HEK293T (cell line): ENCODE results near the gene PRICKLE4.

ENCODE experiments used
- CTCF ChIA-PET: fragments of 350-600 bp; formaldehyde crosslinking; extraction: SDS; loops from one replicate; lab custom pipeline; 2021; ENCODE audit warnings: antibody characterized with exemption, inconsistent platforms; lab: Yijun Ruan, JAX
- POLR2A ChIA-PET: fragments of 350-600 bp; formaldehyde crosslinking; extraction: SDS; loops from one replicate; lab custom pipeline; 2020; ENCODE audit warnings: antibody characterized with exemption, inconsistent platforms; lab: Yijun Ruan, JAX
- DNase-seq: peaks from one replicate; pipeline ENCODE4 v3.0.0; 2012; ENCODE audit warnings: mixed read lengths; ENCODE audit errors: extremely low spot score
- ARNT ChIP-seq: fragments of 450-650 bp; IDR thresholded peaks from 2 replicates; pipeline ENCODE4 v1.6.1; 2017; ENCODE audit warnings: mild to moderate bottlenecking
- BHLHE40 ChIP-seq: fragments of 450-650 bp; IDR thresholded peaks from 2 replicates; pipeline ENCODE4 v1.6.1; 2016; ENCODE audit warnings: mild to moderate bottlenecking, moderate library complexity, borderline replicate concordance
- CTBP1 ChIP-seq: fragments of 450-650 bp; IDR thresholded peaks from 2 replicates; pipeline ENCODE4 v1.6.1; 2016; ENCODE audit warnings: borderline replicate concordance
- ELF4 ChIP-seq: fragments of 450-650 bp; IDR thresholded peaks from 2 replicates; pipeline ENCODE4 v1.6.1; 2017; ENCODE audit warnings: antibody characterized with exemption
- FOXA1 ChIP-seq: fragments of 450-650 bp; IDR thresholded peaks from 2 replicates; pipeline ENCODE4 v1.6.1; 2016; ENCODE audit warnings: mild to moderate bottlenecking
- FOXK2 ChIP-seq: fragments of 450-650 bp; IDR thresholded peaks from 2 replicates; pipeline ENCODE4 v1.6.1; 2016; ENCODE audit warnings: mild to moderate bottlenecking
- FOXM1 ChIP-seq: fragments of 450-650 bp; IDR thresholded peaks from 2 replicates; pipeline ENCODE4 v1.6.1; 2017; ENCODE audit warnings: mild to moderate bottlenecking, borderline replicate concordance
- HDGF ChIP-seq: fragments of 450-650 bp; IDR thresholded peaks from 2 replicates; pipeline ENCODE4 v1.6.1; 2017; ENCODE audit warnings: antibody characterized with exemption, borderline replicate concordance
- L3MBTL2 ChIP-seq: fragments of 450-650 bp; conservative IDR thresholded peaks from 2 replicates; pipeline ENCODE4 v1.6.1; 2016; ENCODE audit warnings: mild to moderate bottlenecking
- LEF1 ChIP-seq: fragments of 450-650 bp; IDR thresholded peaks from 2 replicates; pipeline ENCODE4 v1.6.1; 2017; ENCODE audit warnings: mild to moderate bottlenecking, borderline replicate concordance
- NFRKB ChIP-seq: fragments of 450-650 bp; IDR thresholded peaks from 2 replicates; pipeline ENCODE4 v1.6.1; 2016; ENCODE audit warnings: mild to moderate bottlenecking, moderate library complexity
- SP1 ChIP-seq: fragments of 450-650 bp; IDR thresholded peaks from 2 replicates; pipeline ENCODE4 v1.6.1; 2017
- SUZ12 ChIP-seq: fragments of 450-650 bp; IDR thresholded peaks from 2 replicates; pipeline ENCODE4 v1.6.1; 2016; ENCODE audit warnings: mild to moderate bottlenecking
- TARDBP ChIP-seq: fragments of 450-650 bp; IDR thresholded peaks from 2 replicates; pipeline ENCODE4 v1.6.1; 2016
- ZNF384 ChIP-seq: fragments of 450-650 bp; IDR thresholded peaks from 2 replicates; pipeline ENCODE4 v1.6.1; 2016
- TF ChIP-seq, protein P1 (sequence below): fragments of 450-650 bp; IDR thresholded peaks from 2 replicates; pipeline ENCODE4 v1.6.1; 2016

PRICKLE4 gene, protein sequence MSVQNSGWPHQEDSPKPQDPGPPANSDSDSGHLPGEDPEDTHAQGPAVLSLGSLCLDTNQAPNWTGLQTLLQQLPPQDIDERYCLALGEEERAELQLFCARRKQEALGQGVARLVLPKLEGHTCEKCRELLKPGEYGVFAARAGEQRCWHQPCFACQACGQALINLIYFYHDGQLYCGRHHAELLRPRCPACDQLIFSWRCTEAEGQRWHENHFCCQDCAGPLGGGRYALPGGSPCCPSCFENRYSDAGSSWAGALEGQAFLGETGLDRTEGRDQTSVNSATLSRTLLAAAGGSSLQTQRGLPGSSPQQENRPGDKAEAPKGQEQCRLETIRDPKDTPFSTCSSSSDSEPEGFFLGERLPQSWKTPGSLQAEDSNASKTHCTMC

DNA sequence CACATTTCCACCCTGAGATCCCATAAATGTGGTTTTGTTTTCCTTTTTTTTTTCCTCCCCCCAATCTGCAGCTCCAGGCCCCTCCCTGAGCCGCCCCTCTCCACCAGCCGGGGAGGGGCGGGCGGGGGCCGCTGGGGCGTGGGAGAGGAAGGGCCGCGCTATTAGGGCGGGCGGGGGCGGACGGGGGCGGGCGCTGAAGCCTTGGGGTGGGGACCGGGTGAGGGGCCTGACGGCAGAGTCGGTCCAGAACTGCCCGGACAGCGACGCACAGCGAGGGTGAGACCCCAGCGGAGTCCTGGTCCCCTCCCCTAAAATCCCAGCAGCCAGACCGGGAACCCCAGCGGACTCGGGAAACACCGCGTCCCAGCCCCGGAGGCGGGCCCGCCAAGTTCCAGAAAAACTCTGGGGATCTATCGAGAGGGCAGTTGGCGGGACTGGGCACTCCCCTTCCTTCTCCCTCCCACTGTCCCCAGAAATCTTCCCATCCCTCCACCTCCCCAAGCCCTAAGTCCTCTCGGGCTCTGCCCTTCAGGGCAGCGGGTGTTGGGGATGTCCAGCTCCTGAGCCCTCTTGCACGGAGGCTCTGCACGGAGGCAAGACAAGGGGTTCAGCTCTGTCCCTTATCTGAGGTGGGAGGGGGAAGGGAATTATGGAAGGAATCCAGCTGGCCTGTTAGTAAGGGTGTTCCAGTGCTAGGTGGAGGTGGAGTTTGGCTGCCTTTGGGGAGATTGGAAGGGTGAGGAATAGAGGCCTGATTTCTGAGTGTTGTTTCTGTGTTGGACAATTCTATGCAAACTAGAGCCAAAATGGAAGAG is at the start of gene PRICKLE4:
PRICKLE4 (plus strand) TSS at position 232 of the 815 bp plus-strand sequence. CDS start 2,692 bp downstream, outside the sequence.
- ChIA-PET CTCF (interaction anchor here (0.6 to 1.9 kb wide), 5 partner anchors 76 to 445 kb away, joined by 3 to 8 read pairs (median 3); no protein-coding TSS in a partner anchor), POLR2A (interaction anchor here (0.9 to 1.2 kb wide), 2 partner anchors 17 to 46 kb away, joined by 3 to 4 read pairs; no protein-coding TSS in a partner anchor)
- no peak for TF ChIP-seq SP1
- TF ChIP-seq SUZ12 = no peak
- no peak for TF ChIP-seq FOXM1
- TF ChIP-seq, protein P1, sequence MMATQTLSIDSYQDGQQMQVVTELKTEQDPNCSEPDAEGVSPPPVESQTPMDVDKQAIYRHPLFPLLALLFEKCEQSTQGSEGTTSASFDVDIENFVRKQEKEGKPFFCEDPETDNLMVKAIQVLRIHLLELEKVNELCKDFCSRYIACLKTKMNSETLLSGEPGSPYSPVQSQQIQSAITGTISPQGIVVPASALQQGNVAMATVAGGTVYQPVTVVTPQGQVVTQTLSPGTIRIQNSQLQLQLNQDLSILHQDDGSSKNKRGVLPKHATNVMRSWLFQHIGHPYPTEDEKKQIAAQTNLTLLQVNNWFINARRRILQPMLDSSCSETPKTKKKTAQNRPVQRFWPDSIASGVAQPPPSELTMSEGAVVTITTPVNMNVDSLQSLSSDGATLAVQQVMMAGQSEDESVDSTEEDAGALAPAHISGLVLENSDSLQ = no peak
- no peak for TF ChIP-seq FOXA1
- no peak for TF ChIP-seq BHLHE40
- TF ChIP-seq LEF1 = no peak
- TF ChIP-seq ZNF384 = no peak
- no peak for TF ChIP-seq CTBP1
- TF ChIP-seq NFRKB = no peak
- no peak for TF ChIP-seq L3MBTL2
- no peak for TF ChIP-seq ARNT
- TF ChIP-seq TARDBP = no peak
- no peak for DNase-seq

DNA sequence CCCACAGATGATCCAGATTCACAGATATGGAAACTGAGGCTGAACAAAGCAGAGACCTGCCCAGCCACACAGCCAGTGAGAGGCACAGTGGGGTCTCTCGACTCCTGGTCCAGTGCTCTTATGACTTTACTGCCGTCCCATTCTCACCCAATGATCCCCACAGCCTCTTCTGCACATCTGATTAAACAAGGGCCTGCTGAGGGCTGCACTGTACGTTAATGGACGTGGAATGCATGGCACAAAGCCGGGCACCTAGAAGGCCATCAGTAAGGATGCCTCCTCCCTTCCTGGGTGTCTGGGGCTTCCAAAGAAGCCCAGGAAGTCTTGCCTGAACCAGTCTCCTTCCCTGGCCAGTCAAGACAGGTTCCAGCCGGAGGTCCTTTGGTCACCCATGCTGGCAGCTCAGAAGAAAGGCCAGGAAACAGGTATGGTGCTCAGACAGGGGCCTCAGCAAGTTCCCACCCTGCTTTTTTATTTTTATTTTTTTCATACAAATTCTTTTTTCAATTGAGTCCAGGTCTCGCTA is 49.0 kb upstream of the PRICKLE4 start:
- no peak for DNase-seq
- TF ChIP-seq BHLHE40 = no peak
- no peak for TF ChIP-seq NFRKB
- TF ChIP-seq ARNT = no peak
- TF ChIP-seq L3MBTL2 = no peak
- CTCF ChIA-PET = no interaction called here
- POLR2A ChIA-PET = no interaction called here

DNA sequence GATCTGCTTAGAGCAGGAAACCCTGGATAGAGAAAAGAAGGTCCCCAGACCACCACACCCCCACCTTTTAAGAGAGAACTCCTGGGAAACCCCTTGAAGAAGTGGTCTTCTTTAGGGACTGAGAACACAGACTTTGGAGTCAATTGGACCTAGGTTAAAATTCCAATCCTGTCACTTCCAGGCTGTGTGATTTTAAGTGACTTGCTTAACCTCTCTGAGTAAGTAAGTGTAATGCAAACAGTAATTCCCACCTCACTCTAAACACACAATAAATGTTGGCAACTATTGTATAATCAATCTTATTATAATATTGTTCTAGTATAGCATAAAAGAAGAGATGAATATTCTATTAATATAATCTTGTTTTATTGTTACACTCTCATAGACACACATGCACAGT is 48.4 kb upstream of the PRICKLE4 start:
- no peak for DNase-seq
- ChIA-PET POLR2A (no interaction called here), CTCF (no interaction called here)
- TF ChIP-seq FOXK2 = no peak
- no peak for TF ChIP-seq ELF4
- no peak for TF ChIP-seq L3MBTL2
- TF ChIP-seq LEF1 = no peak
- TF ChIP-seq BHLHE40 = no peak
- no peak for TF ChIP-seq HDGF
- TF ChIP-seq NFRKB = no peak
- TF ChIP-seq TARDBP = no peak

DNA sequence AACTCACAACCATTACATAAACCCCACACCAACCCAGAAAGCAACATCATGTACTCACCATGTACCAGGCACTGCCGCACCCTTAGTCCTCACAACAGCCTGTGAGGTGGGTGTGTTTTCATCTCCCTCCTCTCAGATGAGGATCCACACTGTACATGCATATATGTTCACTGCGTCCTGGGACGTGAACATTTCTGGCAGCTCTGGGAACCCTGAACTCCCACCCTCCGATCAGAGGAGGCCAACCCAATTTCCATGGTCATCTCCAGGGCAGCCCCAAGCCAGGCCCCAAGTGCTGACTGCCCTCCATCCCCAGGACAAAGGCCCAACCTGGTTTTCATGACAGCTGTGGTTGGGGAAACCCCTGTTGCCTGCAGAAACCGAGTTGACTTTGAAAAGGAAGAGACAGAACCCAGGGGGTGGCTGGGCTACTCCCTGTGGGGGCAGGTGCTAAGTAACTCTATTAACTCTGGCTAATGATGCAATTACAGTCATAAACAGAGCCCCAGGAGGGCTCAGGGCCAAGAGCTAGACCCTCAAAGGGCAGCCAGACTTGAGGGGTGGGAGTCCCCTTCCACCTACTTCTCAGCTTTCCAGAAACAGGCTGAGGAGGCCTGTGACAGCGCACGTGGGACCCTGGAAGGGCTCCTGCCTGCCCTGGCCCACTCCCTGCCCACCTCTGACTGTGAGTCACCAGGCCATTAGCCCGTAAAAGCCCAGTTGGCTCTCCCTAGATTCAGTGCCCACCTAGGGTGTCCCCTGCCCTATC is 47.8 kb upstream of the PRICKLE4 start:
- DNase-seq = no peak
- CTCF ChIA-PET = interaction anchor here (1.4 to 2.2 kb wide), 2 partner anchors 26 to 54 kb away, joined by 6 to 8 read pairs; partner anchors contain the start of gene TOMM6
- POLR2A ChIA-PET = interaction anchor here (1.3 to 2.2 kb wide), 2 partner anchors 27 to 54 kb away, joined by 4 to 14 read pairs; partner anchors contain the start of gene TOMM6

DNA sequence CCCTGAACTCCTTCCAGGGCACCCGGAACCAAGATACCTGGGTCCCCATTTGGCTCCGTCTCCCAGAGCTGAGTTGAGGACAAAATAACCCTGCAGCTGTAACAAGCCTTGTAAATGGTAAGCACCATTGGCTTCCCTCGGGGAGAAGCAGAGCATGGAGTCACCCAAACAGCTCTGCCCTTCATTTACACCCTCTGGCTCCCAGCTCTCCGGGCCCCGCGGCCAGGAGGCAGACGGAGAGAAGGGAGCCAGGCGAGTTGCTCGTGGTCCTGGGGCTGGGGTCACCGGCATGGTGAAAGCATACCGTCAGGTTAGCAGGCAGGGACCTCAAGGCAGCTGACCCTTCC is 47.2 kb upstream of the PRICKLE4 start:
- ChIA-PET POLR2A (interaction anchor here (1.0 to 2.2 kb wide), 3 partner anchors 28 to 317 kb away, joined by 4 to 14 read pairs (median 5); partner anchors contain the start of genes TAF8 and TOMM6), CTCF (interaction anchor here (1.4 to 2.2 kb wide), 4 partner anchors 27 to 53 kb away, joined by 5 to 8 read pairs (median 6); partner anchors contain the start of gene TOMM6)
- TF ChIP-seq FOXA1 = no peak
- TF ChIP-seq, protein P1 = no peak
- no peak for TF ChIP-seq SUZ12
- no peak for TF ChIP-seq CTBP1
- no peak for TF ChIP-seq ARNT
- TF ChIP-seq FOXM1 = no peak
- TF ChIP-seq BHLHE40 = no peak
- TF ChIP-seq HDGF = no peak
- TF ChIP-seq TARDBP = no peak
- no peak for TF ChIP-seq L3MBTL2
- TF ChIP-seq FOXK2 = no peak
- no peak for TF ChIP-seq SP1
- no peak for TF ChIP-seq ZNF384
- TF ChIP-seq LEF1 = no peak
- TF ChIP-seq ELF4 = no peak
- no peak for TF ChIP-seq NFRKB
- DNase-seq = no peak

More for the DNA sequence above, 47.8 kb upstream of the PRICKLE4 start:
- no peak for TF ChIP-seq FOXM1
- TF ChIP-seq CTBP1 = no peak
- no peak for TF ChIP-seq ARNT
- no peak for TF ChIP-seq ZNF384
- TF ChIP-seq LEF1 = no peak
- no peak for TF ChIP-seq FOXA1
- TF ChIP-seq, protein P1 = no peak
- no peak for TF ChIP-seq FOXK2
- no peak for TF ChIP-seq SP1
- TF ChIP-seq BHLHE40 = no peak
- no peak for TF ChIP-seq NFRKB
- no peak for TF ChIP-seq ELF4
- no peak for TF ChIP-seq HDGF
- TF ChIP-seq TARDBP = no peak
- no peak for TF ChIP-seq L3MBTL2
- no peak for TF ChIP-seq SUZ12
